Measurements from ENCODE around the gene RPRD1B. TPM values are rescaled to one million over a fixed set of nuclear protein-coding genes. Genes with fewer than 3 reads are reported as not detected.
A peak's percentile ranks its signal among the peaks of the same experiment; 100 is the strongest.

The RPRD1B gene
- polyA plus RNA-seq, 3 donors: 3.6 to 12.3 (median 4.7) TPM

DNA sequence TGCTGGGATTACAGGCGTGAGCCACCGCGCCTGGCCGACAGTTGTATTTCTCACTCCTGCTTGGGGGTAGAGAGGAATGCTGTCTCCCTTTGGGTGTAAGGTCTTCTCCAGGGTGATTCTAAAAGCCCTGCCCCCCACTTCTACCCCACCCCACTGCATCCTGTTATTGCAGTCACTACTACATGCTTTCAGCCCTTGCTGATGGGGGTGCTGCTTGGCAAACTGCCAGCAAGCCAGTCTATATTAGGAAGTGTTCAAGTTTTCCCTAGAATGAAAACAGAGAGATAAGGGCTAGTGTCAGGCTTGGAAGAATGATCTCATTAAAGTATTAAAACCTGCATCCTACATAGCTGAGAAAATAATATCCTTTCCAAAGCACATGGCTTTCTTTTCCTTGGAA is 31.6 kb upstream of the RPRD1B start:
- TF ChIP-seq, protein P1, sequence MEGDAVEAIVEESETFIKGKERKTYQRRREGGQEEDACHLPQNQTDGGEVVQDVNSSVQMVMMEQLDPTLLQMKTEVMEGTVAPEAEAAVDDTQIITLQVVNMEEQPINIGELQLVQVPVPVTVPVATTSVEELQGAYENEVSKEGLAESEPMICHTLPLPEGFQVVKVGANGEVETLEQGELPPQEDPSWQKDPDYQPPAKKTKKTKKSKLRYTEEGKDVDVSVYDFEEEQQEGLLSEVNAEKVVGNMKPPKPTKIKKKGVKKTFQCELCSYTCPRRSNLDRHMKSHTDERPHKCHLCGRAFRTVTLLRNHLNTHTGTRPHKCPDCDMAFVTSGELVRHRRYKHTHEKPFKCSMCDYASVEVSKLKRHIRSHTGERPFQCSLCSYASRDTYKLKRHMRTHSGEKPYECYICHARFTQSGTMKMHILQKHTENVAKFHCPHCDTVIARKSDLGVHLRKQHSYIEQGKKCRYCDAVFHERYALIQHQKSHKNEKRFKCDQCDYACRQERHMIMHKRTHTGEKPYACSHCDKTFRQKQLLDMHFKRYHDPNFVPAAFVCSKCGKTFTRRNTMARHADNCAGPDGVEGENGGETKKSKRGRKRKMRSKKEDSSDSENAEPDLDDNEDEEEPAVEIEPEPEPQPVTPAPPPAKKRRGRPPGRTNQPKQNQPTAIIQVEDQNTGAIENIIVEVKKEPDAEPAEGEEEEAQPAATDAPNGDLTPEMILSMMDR (IDR thresholded peaks at IDR 0.05): no peak
- H3K4me1 ChIP-seq (ENCODE audit: control insufficient read depth in 1 of 2, insufficient read depth in 2 of 2, low read length in 2 of 2): no peaks in the 10 kb centered on the region
- H3K27me3 Mint-ChIP-seq (ENCODE audit: low read depth in 3 of 3): no peaks in the 10 kb centered on the region
- no CpG with 5 or more reads among the region's 4 CpGs for WGBS (ENCODE audit: insufficient coverage)
- H3K36me3 ChIP-seq (replicated peaks in 1 of 2; ENCODE audit: control insufficient read depth in 1 of 2, insufficient read depth in 2 of 2, low read length in 2 of 2): peaks cover 64 to 99% of the 10 kb centered on the region in 2 donors
- H3K9me3 ChIP-seq (replicated peaks in 1 of 2; ENCODE audit: control insufficient read depth in 1 of 2, insufficient read depth in 1 of 2, low read length in 2 of 2): no peaks in the 10 kb centered on the region
- no peaks in the 10 kb centered on the region for H3K9me3 Mint-ChIP-seq
- H3K4me2 ChIP-seq (replicated peaks; ENCODE audit: extremely low read depth, low read length, poor library complexity, severe bottlenecking): no peak overlapping the region
- no peaks in the 10 kb centered on the region for H4K20me1 ChIP-seq (ENCODE audit: insufficient read depth, low read length)
- H3K79me2 ChIP-seq (ENCODE audit: insufficient read depth, low read length): no peaks in the 10 kb centered on the region
- H3K4me3 ChIP-seq (replicated peaks in 1 of 3; ENCODE audit: low read depth in 2 of 3, low read length in 3 of 3): no peak overlapping the region
- H2AFZ ChIP-seq (ENCODE audit: insufficient read depth, low read depth, low read length, poor library complexity, severe bottlenecking): no peak overlapping the region
- H3K27ac Mint-ChIP-seq: no peak overlapping the region
- intact Hi-C loops (cut with micrococcal nuclease): no loop called here
- H3K9ac ChIP-seq (ENCODE audit: insufficient read depth, low read length, poor library complexity, severe bottlenecking): no peak overlapping the region
- no peaks in the 10 kb centered on the region for H3K27me3 ChIP-seq (ENCODE audit: control insufficient read depth in 2 of 2, insufficient read depth in 2 of 2, low read length in 2 of 2)
- H3K36me3 Mint-ChIP-seq: peaks cover 77 to 90% of the 10 kb centered on the region in 2 donors
- H3K27ac ChIP-seq (ENCODE audit: low read depth in 1 of 2, low read length in 2 of 2): no peak overlapping the region
- H3K4me3 Mint-ChIP-seq: no peak overlapping the region
- no peak for DNase-seq
- H3K4me1 Mint-ChIP-seq: peaks cover 3% of the 10 kb centered on the region

DNA sequence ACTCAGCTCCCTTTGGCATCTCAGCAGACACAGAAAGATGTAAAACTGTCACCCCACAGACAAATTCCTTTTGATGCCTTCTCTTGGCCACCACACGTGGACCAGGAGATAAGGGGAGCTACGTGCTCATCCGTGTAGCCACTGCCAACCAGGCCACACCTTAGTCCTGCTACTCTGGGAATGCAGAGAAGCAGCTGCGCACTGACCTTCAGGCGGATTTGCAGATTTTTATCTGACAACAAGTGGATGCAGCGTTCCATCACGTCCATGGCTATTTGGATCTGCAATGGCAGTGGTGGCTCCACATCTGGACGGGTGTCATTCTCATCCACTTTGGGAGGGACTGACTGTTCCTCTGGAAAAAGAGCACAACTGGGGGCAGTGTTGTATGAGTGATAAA is 31.1 kb upstream of the RPRD1B start:
- H3K9me3 ChIP-seq (replicated peaks in 1 of 2; ENCODE audit: control insufficient read depth in 1 of 2, insufficient read depth in 1 of 2, low read length in 2 of 2): no peaks in the 10 kb centered on the region
- H3K79me2 ChIP-seq (ENCODE audit: insufficient read depth, low read length): no peaks in the 10 kb centered on the region
- Mint-ChIP-seq H3K4me1 (peaks cover 3% of the 10 kb centered on the region), H3K36me3 (peaks cover 76 to 90% of the 10 kb centered on the region in 2 donors), H3K27me3 (ENCODE audit: low read depth in 3 of 3) (no peaks in the 10 kb centered on the region), H3K27ac (peak overlapping the region in 1 of 7 donors; percentile 26), H3K9me3 (no peaks in the 10 kb centered on the region), H3K4me3 (no peak overlapping the region)
- no peaks in the 10 kb centered on the region for H4K20me1 ChIP-seq (ENCODE audit: insufficient read depth, low read length)
- H3K4me1 ChIP-seq (ENCODE audit: control insufficient read depth in 1 of 2, insufficient read depth in 2 of 2, low read length in 2 of 2): no peaks in the 10 kb centered on the region
- no peak overlapping the region for H3K4me3 ChIP-seq (replicated peaks in 1 of 3; ENCODE audit: low read depth in 2 of 3, low read length in 3 of 3)
- WGBS (ENCODE audit: insufficient coverage): 99% methylated on average over 8 of the region's 8 CpGs
- no peak overlapping the region for H3K27ac ChIP-seq (ENCODE audit: low read depth in 1 of 2, low read length in 2 of 2)
- H3K36me3 ChIP-seq (replicated peaks in 1 of 2; ENCODE audit: control insufficient read depth in 1 of 2, insufficient read depth in 2 of 2, low read length in 2 of 2): peaks cover 60 to 99% of the 10 kb centered on the region in 2 donors
- no peak overlapping the region for H2AFZ ChIP-seq (ENCODE audit: insufficient read depth, low read depth, low read length, poor library complexity, severe bottlenecking)
- intact Hi-C loops (cut with micrococcal nuclease): no loop called here
- no peak overlapping the region for H3K4me2 ChIP-seq (replicated peaks; ENCODE audit: extremely low read depth, low read length, poor library complexity, severe bottlenecking)
- H3K9ac ChIP-seq (ENCODE audit: insufficient read depth, low read length, poor library complexity, severe bottlenecking): no peak overlapping the region
- no peaks in the 10 kb centered on the region for H3K27me3 ChIP-seq (ENCODE audit: control insufficient read depth in 2 of 2, insufficient read depth in 2 of 2, low read length in 2 of 2)
- DNase-seq: no peak
- TF ChIP-seq, protein P1 (IDR thresholded peaks at IDR 0.05): no peak
